22Rv1 (cell line): Measurements from ENCODE around the gene TMEM91.

Source experiments
- H3K27ac ChIP-seq: fragments of 450-650 bp; 2 replicates; pipeline ENCODE4 v1.5.1; 2017
- CTCF ChIP-seq: fragments of 450-650 bp; IDR thresholded peaks from 2 replicates; pipeline ENCODE4 v1.5.1; 2017; ENCODE audit warnings: mild to moderate bottlenecking
- ZFX ChIP-seq: fragments of 450-650 bp; IDR thresholded peaks from 2 replicates; pipeline ENCODE4 v1.6.1; 2017; ENCODE audit warnings: antibody characterized with exemption, borderline replicate concordance

The TMEM91 gene

GRCh38 chr19:41430922-41431321 lies 54.6 kb downstream of the TMEM91 start:
- TF ChIP-seq ZFX, result no peak
- TF ChIP-seq CTCF, result no peak
- H3K27ac ChIP-seq, result no peak overlapping the region

- H3K27ac ChIP-seq, result no peak overlapping the region
Observed at GRCh38 chr19:41431426-41432386, 55.4 kb downstream of the TMEM91 start.

GRCh38 chr19:41433171-41433570 lies 56.8 kb downstream of the TMEM91 start:
- TF ChIP-seq CTCF, result no peak
- TF ChIP-seq ZFX, result no peak
- no peak overlapping the region for H3K27ac ChIP-seq

More at GRCh38 chr19:41431426-41432386, 55.4 kb downstream of the TMEM91 start:
- no peak for TF ChIP-seq ZFX
- no peak for TF ChIP-seq CTCF
